Endothelial cell of umbilical vein (primary cell): ENCODE data around the gene CEBPZOS. TPM values are rescaled to one million over a fixed set of nuclear protein-coding genes. Genes with fewer than 3 reads are reported as not detected.

Source experiments
- BruUV-seq: library from RNA; stranded (reverse); fragments of 400-500 nt; replicated peaks from 2 replicates; lab custom pipeline; 2021; lab: Mats Ljungman, UMichigan
- CTCF ChIA-PET: fragments of 300-600, 350-600 bp; sonication (Branson Sonifier 250); formaldehyde crosslinking; loops from one replicate; lab custom pipeline; 2021; ENCODE audit warnings: antibody characterized with exemption, inconsistent platforms; lab: Charles Lee
- POLR2A ChIA-PET: fragments of 300-600, 350-600 bp; sonication (Branson Sonifier 250); formaldehyde crosslinking; loops from one replicate; lab custom pipeline; 2021; ENCODE audit warnings: antibody characterized with exemption, inconsistent platforms; lab: Charles Lee
- DNase-seq: peaks from one replicate; pipeline ENCODE4 v3.0.0-alpha.2; 2011; ENCODE audit warnings: low read depth, low spot score
- FAIRE-seq: peaks from 2 replicates; lab custom pipeline; 2011; peaks lifted over from hg19 to GRCh38; lab: Jason Lieb, UNC
- H2AFZ ChIP-seq: 2 replicates; pipeline ENCODE4 v1.6.0; 2012; ENCODE audit warnings: low read depth, low read length, control low read depth, inconsistent platforms
- H3K27ac ChIP-seq: 2 replicates; pipeline ENCODE4 v1.5.1; 2011; ENCODE audit warnings: low read depth, mild to moderate bottlenecking, control low read depth, low read length, moderate library complexity; ENCODE audit not compliant: insufficient read depth
- H3K27me3 ChIP-seq, 2 experiments: 2 replicates each; pipeline versions ENCODE4 v1.6.0 to v1.6.1; 2011; ENCODE audit warnings: low read length in 2 of 2, mixed read lengths in 1 of 2; ENCODE audit not compliant: control insufficient read depth in 2 of 2, insufficient read depth in 2 of 2
- H3K36me3 ChIP-seq, 2 experiments: 2 replicates in 1 of 2; 3 replicates in 1 of 2; pipeline ENCODE4 v1.5.1; 2011; ENCODE audit warnings: low read length in 2 of 2, mild to moderate bottlenecking in 1 of 2, moderate library complexity in 1 of 2; ENCODE audit not compliant: control insufficient read depth in 2 of 2, insufficient read depth in 2 of 2; ENCODE audit errors: extremely low read depth in 1 of 2
- H3K4me1 ChIP-seq: 3 replicates; pipeline ENCODE4 v1.5.1; 2011; ENCODE audit warnings: mild to moderate bottlenecking, low read length; ENCODE audit not compliant: control insufficient read depth, insufficient read depth; ENCODE audit errors: extremely low read depth
- H3K4me2 ChIP-seq: 2 replicates; pipeline ENCODE4 v1.6.1; 2011; ENCODE audit warnings: low read length, control low read depth, mixed read lengths; ENCODE audit not compliant: insufficient read depth
- H3K4me3 ChIP-seq, 3 experiments: fragments of 200-600 bp in 1 of 3; sonication (generic), shearing (Covaris generic) in 1 of 3; replicated peaks in 1 of 3; 2 replicates each; pipeline ENCODE4 v1.5.1; 2011 to 2016; ENCODE audit warnings: control low read depth in 3 of 3, low read length in 3 of 3, mild to moderate bottlenecking in 2 of 3, inconsistent platforms in 1 of 3, low read depth in 1 of 3, moderate library complexity in 1 of 3; ENCODE audit not compliant: insufficient read depth in 1 of 3
- H3K79me2 ChIP-seq: 2 replicates; pipeline ENCODE4 v1.6.0; 2012; ENCODE audit warnings: low read length, inconsistent platforms; ENCODE audit not compliant: control insufficient read depth, insufficient read depth
- H3K9ac ChIP-seq: replicated peaks from 2 replicates; pipeline ENCODE3; 2011; ENCODE audit warnings: low read length, control low read depth; ENCODE audit not compliant: insufficient read depth; ENCODE audit errors: extremely low read depth
- H3K9me1 ChIP-seq: replicated peaks from 3 replicates; pipeline ENCODE4 v1.6.0; 2011; ENCODE audit warnings: mild to moderate bottlenecking, low read length; ENCODE audit not compliant: control insufficient read depth, insufficient read depth; ENCODE audit errors: extremely low read depth
- H3K9me3 ChIP-seq: replicated peaks from 2 replicates; pipeline ENCODE4 v1.5.1; 2012; ENCODE audit warnings: low read length, inconsistent platforms; ENCODE audit not compliant: control insufficient read depth, insufficient read depth
- H4K20me1 ChIP-seq: replicated peaks from 2 replicates; pipeline ENCODE3; 2011; ENCODE audit warnings: mild to moderate bottlenecking, low read length; ENCODE audit not compliant: control insufficient read depth, insufficient read depth; ENCODE audit errors: extremely low read depth
- EZH2 ChIP-seq: IDR thresholded peaks from 2 replicates; pipeline ENCODE4 v1.6.1; 2012; ENCODE audit warnings: borderline replicate concordance, low read depth, mild to moderate bottlenecking, moderate library complexity, low read length, inconsistent platforms; ENCODE audit not compliant: severe bottlenecking
- FOS ChIP-seq: IDR thresholded peaks from 2 replicates; pipeline ENCODE4 v1.6.1; 2011; ENCODE audit warnings: mild to moderate bottlenecking, low read length, moderate library complexity, borderline replicate concordance; ENCODE audit not compliant: insufficient read depth
- GATA2 ChIP-seq: IDR thresholded peaks from 2 replicates; pipeline ENCODE4 v1.7.0; 2011; ENCODE audit warnings: low read depth, mild to moderate bottlenecking, moderate library complexity, mixed read lengths, low read length; ENCODE audit not compliant: insufficient read length, insufficient read depth
- JUN ChIP-seq: IDR thresholded peaks from 2 replicates; pipeline ENCODE4 v1.6.1; 2011; ENCODE audit warnings: borderline replicate concordance, low read depth; ENCODE audit not compliant: insufficient read length, insufficient read depth
- MYC ChIP-seq: IDR thresholded peaks from one replicate; pipeline ENCODE4 v1.6.1; 2011; ENCODE audit warnings: mild to moderate bottlenecking, low read depth, low read length
- dilution Hi-C: fragments of 300-500 bp; cut with MboI; formaldehyde crosslinking; loops from one replicate; pipeline ENCODE4 v1.15.0; 2019; ENCODE audit warnings: low sequenced_read_pairs; ENCODE audit not compliant: extremely low pct_ligation_motif_present
- intact Hi-C: fragments of 100-400 bp; cut with micrococcal nuclease; formaldehyde crosslinking; loops from one replicate; pipeline ENCODE4 v1.10.0; 2022
- polyA plus RNA-seq, 4 experiments: library from polyadenylated mRNA; depleted of rRNA in 3 of 4; stranded (reverse) in 3 of 4; unstranded in 1 of 4; fragments of >200 nt; gene quantifications; 2 replicates each; pipeline versions ENCODE4 v1.2.1 to v1.2.3, GENCODE V29; 2011 to 2012; ENCODE audit warnings: missing spikeins in 1 of 4
- total RNA-seq: library from RNA; stranded (reverse); gene quantifications from 2 replicates; pipeline ENCODE4 v1.2.3, GENCODE V29; 2021
- TF ChIP-seq, protein P1 (sequence below): IDR thresholded peaks from 2 replicates; pipeline ENCODE4 v1.6.1; 2011; ENCODE audit not compliant: insufficient read depth, insufficient read length
- TF ChIP-seq, protein P2 (sequence below), 2 donors: IDR thresholded peaks; 1 replicate in 1 of 2; 2 replicates in 1 of 2; pipeline ENCODE4 v1.5.1; 2011; ENCODE audit warnings: low read length in 2 of 2, mild to moderate bottlenecking in 2 of 2, moderate library complexity in 2 of 2, control low read depth in 1 of 2, inconsistent platforms in 1 of 2, low read depth in 1 of 2; ENCODE audit not compliant: insufficient read depth in 1 of 2; ENCODE audit errors: extremely low read depth in 1 of 2

Gene CEBPZOS
- total and polyA plus RNA-seq, 2 donors (not counting 3 experiments of a cell fraction or from before 2014, with no cell fraction given) = 29.1 to 36.3 TPM

DNA sequence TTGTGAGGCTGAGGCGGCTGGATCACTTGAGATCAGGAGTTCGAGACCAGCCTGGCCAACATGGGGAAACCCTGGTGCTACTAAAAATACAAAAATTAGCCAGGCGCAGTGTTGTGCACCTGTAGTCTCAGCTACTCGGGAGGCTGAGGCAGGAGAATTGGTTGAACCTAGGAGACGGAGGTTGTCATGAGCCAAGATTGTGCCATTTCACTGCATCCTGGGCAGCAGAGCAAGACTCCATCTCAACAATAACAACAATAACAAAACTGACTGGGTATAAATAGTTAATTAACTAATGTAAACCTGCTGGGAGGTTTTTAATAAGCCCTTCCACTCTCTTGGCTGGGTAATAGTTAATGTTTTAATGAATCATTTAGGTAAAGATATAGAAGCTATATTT, 15.7 kb upstream of the CEBPZOS start:
- POLR2A ChIA-PET = no interaction called here
- DNase-seq (no peak), FAIRE-seq (no peak)
- Histone ChIP-seq H3K9ac (no peak overlapping the region), H3K4me1 (peaks cover 10% of the 10 kb centered on the region), H3K4me3 (no peak overlapping the region), H3K9me1 (no peaks in the 10 kb centered on the region), H3K27ac (no peak overlapping the region), H2AFZ (no peak overlapping the region), H4K20me1 (no peaks in the 10 kb centered on the region), H3K9me3 (no peaks in the 10 kb centered on the region), H3K4me2 (no peak overlapping the region), H3K36me3 (no peaks in the 10 kb centered on the region), H3K27me3 (no peaks in the 10 kb centered on the region), H3K79me2 (no peaks in the 10 kb centered on the region)
- dilution Hi-C loops = no loop called here
- intact Hi-C loops = no loop called here
- CTCF ChIA-PET = interaction anchor here (1.0 to 1.7 kb wide), 3 partner anchors 9 to 697 kb away, joined by 3 to 5 read pairs (median 4); no protein-coding TSS in a partner anchor
- no TSS peak for BruUV-seq
- no peak for TF ChIP-seq EZH2
- TF ChIP-seq, protein P1, sequence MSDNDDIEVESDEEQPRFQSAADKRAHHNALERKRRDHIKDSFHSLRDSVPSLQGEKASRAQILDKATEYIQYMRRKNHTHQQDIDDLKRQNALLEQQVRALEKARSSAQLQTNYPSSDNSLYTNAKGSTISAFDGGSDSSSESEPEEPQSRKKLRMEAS = no peak
- TF ChIP-seq FOS = no peak
- no peak for TF ChIP-seq GATA2
- TF ChIP-seq, protein P2, sequence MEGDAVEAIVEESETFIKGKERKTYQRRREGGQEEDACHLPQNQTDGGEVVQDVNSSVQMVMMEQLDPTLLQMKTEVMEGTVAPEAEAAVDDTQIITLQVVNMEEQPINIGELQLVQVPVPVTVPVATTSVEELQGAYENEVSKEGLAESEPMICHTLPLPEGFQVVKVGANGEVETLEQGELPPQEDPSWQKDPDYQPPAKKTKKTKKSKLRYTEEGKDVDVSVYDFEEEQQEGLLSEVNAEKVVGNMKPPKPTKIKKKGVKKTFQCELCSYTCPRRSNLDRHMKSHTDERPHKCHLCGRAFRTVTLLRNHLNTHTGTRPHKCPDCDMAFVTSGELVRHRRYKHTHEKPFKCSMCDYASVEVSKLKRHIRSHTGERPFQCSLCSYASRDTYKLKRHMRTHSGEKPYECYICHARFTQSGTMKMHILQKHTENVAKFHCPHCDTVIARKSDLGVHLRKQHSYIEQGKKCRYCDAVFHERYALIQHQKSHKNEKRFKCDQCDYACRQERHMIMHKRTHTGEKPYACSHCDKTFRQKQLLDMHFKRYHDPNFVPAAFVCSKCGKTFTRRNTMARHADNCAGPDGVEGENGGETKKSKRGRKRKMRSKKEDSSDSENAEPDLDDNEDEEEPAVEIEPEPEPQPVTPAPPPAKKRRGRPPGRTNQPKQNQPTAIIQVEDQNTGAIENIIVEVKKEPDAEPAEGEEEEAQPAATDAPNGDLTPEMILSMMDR (IDR thresholded peaks at IDR 0.05; ENCODE audit: extremely low read depth in 1 of 2, insufficient read depth in 1 of 2, low read depth in 1 of 2, low read length in 2 of 2) = no peak
- no peak for TF ChIP-seq MYC
- no peak for TF ChIP-seq JUN
